Upper lobe of right lung (tissue), 1 donor: ENCODE results near the gene PM20D1. TPM values are rescaled to one million over a fixed set of nuclear protein-coding genes. Genes with fewer than 3 reads are reported as not detected.
A peak's percentile ranks its signal among the peaks of the same experiment; 100 is the strongest.

Source experiments
- ATAC-seq: fragments of 200-7000 bp; cut with Tn5 transposase; one replicate; pipeline ENCODE4 v1.9.1; 2020; ENCODE audit warnings: mild to moderate bottlenecking, moderate library complexity
- DNase-seq: peaks from one replicate; pipeline ENCODE4 v3.0.0-alpha.2; 2020
- H3K27ac ChIP-seq: fragments of 200-600 bp; one replicate; pipeline ENCODE4 v1.8.0; 2022
- H3K27me3 ChIP-seq: fragments of 200-600 bp; one replicate; pipeline ENCODE4 v1.8.0; 2022; ENCODE audit warnings: mild to moderate bottlenecking
- H3K36me3 ChIP-seq: fragments of 200-600 bp; one replicate; pipeline ENCODE4 v1.8.0; 2022
- H3K4me1 ChIP-seq: fragments of 200-600 bp; one replicate; pipeline ENCODE4 v1.8.0; 2022
- H3K4me3 ChIP-seq: fragments of 200-600 bp; one replicate; pipeline ENCODE4 v1.8.0; 2022; ENCODE audit warnings: mild to moderate bottlenecking
- H3K9me3 ChIP-seq: fragments of 200-600 bp; one replicate; pipeline ENCODE4 v1.8.0; 2022
- intact Hi-C: fragments of 100-400 bp; cut with DNase I; formaldehyde crosslinking; loops from one replicate; pipeline ENCODE4 v1.11.0; 2022
- total RNA-seq: library from RNA; stranded (reverse); fragmentation: NEBNext Ultra II Directional; extraction: Animal tissue kit (Norgen Biotek cat#: 25700); gene quantifications from one replicate; pipeline ENCODE4 v1.2.1, GENCODE V29; 2021
- TF ChIP-seq, protein P1 (sequence below): fragments of 200-600 bp; IDR thresholded peaks from one replicate; pipeline ENCODE4 v1.8.0; 2022; ENCODE audit warnings: antibody characterized with exemption
- donor health status: DM: no; HTN: yes; CAD: no; lungs with severe emphysema.

PM20D1 gene
- total RNA-seq, 1 donor from 2014 or later: 0.72 TPM

DNA sequence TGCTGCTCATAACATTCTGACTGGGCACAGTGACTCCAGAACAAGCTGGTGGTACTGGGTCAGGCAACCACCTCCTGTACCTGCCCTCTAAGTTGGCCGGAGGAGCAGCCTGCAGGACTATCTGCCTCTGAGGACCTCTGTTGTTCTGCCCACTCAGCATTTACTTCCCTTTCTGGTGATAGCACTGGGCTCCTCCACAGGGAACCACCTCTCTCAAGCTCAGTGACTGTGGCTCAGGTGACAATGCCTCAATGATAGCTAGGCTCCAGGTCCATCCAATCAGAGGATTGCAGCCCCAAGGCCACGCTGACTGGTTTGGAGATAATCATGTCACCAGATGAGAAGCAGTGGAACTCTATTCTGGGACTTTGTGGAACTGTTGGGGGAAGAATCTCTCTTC, 52.8 kb downstream of the PM20D1 start:
- Histone ChIP-seq H3K4me3 (no peak overlapping the region), H3K4me1 (no peaks in the 10 kb centered on the region), H3K9me3 (no peaks in the 10 kb centered on the region), H3K27me3 (no peaks in the 10 kb centered on the region), H3K27ac (no peak overlapping the region), H3K36me3 (peaks cover 76% of the 10 kb centered on the region)
- intact Hi-C loops: loop anchor here (5.0 to 10.0 kb wide), 2 partner anchors 118 to 180 kb away; no protein-coding TSS in a partner anchor
- DNase-seq (no peak), ATAC-seq (no peak)
- TF ChIP-seq, protein P1, sequence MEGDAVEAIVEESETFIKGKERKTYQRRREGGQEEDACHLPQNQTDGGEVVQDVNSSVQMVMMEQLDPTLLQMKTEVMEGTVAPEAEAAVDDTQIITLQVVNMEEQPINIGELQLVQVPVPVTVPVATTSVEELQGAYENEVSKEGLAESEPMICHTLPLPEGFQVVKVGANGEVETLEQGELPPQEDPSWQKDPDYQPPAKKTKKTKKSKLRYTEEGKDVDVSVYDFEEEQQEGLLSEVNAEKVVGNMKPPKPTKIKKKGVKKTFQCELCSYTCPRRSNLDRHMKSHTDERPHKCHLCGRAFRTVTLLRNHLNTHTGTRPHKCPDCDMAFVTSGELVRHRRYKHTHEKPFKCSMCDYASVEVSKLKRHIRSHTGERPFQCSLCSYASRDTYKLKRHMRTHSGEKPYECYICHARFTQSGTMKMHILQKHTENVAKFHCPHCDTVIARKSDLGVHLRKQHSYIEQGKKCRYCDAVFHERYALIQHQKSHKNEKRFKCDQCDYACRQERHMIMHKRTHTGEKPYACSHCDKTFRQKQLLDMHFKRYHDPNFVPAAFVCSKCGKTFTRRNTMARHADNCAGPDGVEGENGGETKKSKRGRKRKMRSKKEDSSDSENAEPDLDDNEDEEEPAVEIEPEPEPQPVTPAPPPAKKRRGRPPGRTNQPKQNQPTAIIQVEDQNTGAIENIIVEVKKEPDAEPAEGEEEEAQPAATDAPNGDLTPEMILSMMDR: no peak

DNA sequence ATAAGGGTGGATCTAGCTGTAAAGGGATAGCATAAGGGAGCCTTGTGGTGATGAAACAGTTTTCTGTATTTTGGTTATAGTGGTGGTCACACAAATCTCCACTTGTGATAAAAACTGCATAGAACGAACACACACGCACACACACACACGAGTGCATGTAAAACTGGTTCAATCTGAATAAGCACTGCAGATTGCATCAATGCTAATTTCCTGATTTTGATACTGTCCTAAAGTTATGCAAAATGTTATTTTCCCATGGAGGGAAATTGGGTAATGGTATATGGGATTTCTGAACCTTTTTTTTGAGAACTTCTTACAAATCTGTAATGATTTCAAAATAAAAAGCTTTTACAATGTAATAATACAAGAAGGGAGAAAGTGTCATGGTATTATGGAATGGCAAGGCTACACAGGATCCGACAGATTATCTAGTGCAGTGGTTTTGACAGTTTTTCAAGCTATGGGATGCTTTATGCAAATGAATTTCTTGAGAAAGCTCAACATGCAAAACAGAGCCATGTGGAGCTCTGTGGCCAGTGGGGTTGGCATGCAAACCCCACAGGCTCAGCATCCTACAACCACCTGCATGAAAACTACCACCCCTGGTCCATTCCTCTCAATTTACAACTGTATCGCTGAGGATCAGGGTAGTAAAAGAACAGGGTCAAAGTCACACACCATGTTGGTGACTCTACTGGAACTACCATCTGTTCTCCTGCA, 55.8 kb downstream of the PM20D1 start:
- H3K9me3 ChIP-seq: no peaks in the 10 kb centered on the region
- no peak for DNase-seq
- no peaks in the 10 kb centered on the region for H3K4me1 ChIP-seq
- no peak overlapping the region for H3K27ac ChIP-seq
- H3K4me3 ChIP-seq: no peak overlapping the region
- peaks cover 81% of the 10 kb centered on the region for H3K36me3 ChIP-seq
- TF ChIP-seq, protein P1: no peak
- intact Hi-C loops: loop anchor here (10.0 kb wide), 1 partner anchor 121 kb away; no protein-coding TSS in a partner anchor
- no peaks in the 10 kb centered on the region for H3K27me3 ChIP-seq
- ATAC-seq: no peak

DNA sequence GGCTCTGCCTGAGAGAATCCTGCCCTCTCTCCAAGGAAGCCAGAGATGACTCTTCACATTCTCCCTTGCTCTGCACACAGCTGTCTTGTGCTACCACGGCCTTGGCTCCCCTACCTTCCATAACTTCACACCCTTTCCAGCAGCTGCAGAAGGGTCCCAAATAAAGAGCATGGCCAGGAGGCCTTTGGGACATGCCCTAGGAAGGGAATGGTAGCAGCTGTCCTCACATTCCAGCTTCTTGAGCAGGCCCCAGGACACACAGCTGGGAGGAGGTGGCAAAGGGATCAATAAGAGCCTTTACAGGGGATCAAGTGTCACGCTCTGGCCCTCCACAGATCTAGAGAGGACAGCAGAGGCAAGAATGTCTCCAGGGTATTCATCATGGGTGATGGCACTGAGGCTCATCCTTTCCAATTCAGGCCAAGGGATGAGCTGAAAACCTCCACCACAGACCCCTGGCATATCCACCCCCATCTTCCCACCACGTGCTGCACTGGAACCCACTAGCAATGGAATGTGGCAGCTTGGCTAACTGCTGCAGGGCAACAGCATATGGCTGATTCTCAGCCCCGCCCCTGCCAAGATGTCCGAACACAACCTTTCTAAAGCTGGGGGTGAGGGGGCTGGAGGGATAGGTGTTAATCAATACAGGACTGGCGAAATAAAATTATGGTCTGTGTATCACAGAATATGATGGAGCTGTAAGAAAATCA, 56.8 kb downstream of the PM20D1 start:
- TF ChIP-seq, protein P1: no peak
- H3K36me3 ChIP-seq: peaks cover 70% of the 10 kb centered on the region
- no peaks in the 10 kb centered on the region for H3K9me3 ChIP-seq
- no peak overlapping the region for H3K4me3 ChIP-seq
- H3K27ac ChIP-seq: no peak overlapping the region
- intact Hi-C loops: loop anchor here (10.0 kb wide), 1 partner anchor 122 kb away; no protein-coding TSS in a partner anchor
- H3K27me3 ChIP-seq: no peaks in the 10 kb centered on the region
- DNase-seq (no peak), ATAC-seq (no peak)
- no peaks in the 10 kb centered on the region for H3K4me1 ChIP-seq

DNA sequence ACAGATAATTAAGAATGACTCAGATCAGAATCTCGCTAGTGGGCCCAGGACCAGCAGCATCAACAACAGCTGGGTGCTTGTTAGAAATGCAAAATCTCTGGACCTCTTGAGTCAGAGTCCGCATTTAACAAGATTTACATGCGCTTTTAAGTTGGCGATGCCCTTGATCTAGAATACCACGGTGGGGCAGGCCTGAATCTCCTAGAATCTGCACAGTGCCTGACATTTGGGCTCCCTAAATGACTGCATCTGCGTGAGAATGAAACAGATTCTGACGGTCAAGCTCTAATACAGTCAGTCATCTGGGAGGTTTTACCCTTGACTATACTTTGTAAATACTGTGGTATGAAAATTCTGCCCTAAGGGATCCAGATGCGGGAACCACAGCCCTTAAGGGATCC, 57.5 kb downstream of the PM20D1 start:
- ATAC-seq (no peak), DNase-seq (no peak)
- Histone ChIP-seq H3K27me3 (no peaks in the 10 kb centered on the region), H3K36me3 (peaks cover 64% of the 10 kb centered on the region), H3K4me3 (no peak overlapping the region), H3K27ac (no peak overlapping the region), H3K4me1 (no peaks in the 10 kb centered on the region), H3K9me3 (no peaks in the 10 kb centered on the region)
- intact Hi-C loops: loop anchor here (10.0 kb wide), 1 partner anchor 122 kb away; no protein-coding TSS in a partner anchor
- TF ChIP-seq, protein P1: no peak

DNA sequence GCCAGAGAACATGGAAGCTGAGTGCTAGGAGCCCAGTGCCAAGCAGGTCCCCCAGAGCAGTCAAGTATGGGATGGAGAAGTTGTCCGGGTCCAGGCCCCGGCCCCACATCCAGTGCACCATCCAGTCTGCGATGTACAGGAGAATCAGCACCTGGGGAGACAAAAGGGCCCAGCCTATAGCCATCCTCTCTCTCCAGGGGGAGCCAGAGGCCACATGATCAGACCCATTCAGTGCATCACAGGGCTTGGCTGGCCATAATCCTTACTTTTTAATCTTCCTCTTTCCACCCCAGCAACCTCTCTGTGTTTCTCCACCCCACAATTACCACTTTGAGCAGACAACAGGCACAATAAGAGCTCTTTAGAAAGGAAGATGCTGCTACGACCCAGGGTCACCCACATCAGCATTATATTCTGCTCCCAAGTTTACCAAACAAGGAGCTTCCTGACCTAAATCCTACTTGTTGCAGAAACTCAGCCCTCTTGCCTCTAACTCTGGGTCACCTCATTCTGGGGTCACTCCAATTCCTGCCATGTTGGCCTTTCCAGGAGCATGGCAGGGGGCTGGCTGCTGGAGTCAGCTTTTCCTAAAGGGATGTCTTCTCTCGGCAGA, 58.3 kb downstream of the PM20D1 start:
- Histone ChIP-seq H3K27me3 (no peaks in the 10 kb centered on the region), H3K27ac (no peak overlapping the region), H3K4me1 (no peaks in the 10 kb centered on the region), H3K36me3 (peaks cover 56% of the 10 kb centered on the region), H3K9me3 (no peaks in the 10 kb centered on the region), H3K4me3 (no peak overlapping the region)
- TF ChIP-seq, protein P1: peak; percentile 74
- intact Hi-C loops: loop anchor here (10.0 kb wide), 1 partner anchor 123 kb away; no protein-coding TSS in a partner anchor
- ATAC-seq (peak; percentile 92), DNase-seq (no peak)
